GM19452 (cell line): ENCODE results near the gene CIBAR2.

ENCODE experiments used
- ATAC-seq: cut with Tn5 transposase; IDR thresholded peaks from one replicate; pipeline ENCODE4 v1.9.1; 2021; ENCODE audit not compliant: unreplicated experiment

CIBAR2 gene

GRCh38 chr16:85112364-85112763, at the start of gene CIBAR2:
TSS of gene CIBAR2 (minus strand) at chr16:85112472. CDS start at chr16:85112352, 120 bp downstream.
- ATAC-seq, result no peak

GRCh38 chr16:85159179-85159980, 47.1 kb upstream of the CIBAR2 start:
- ATAC-seq, result no peak

GRCh38 chr16:85158743-85159178, 46.5 kb upstream of the CIBAR2 start:
- no peak for ATAC-seq

DNA sequence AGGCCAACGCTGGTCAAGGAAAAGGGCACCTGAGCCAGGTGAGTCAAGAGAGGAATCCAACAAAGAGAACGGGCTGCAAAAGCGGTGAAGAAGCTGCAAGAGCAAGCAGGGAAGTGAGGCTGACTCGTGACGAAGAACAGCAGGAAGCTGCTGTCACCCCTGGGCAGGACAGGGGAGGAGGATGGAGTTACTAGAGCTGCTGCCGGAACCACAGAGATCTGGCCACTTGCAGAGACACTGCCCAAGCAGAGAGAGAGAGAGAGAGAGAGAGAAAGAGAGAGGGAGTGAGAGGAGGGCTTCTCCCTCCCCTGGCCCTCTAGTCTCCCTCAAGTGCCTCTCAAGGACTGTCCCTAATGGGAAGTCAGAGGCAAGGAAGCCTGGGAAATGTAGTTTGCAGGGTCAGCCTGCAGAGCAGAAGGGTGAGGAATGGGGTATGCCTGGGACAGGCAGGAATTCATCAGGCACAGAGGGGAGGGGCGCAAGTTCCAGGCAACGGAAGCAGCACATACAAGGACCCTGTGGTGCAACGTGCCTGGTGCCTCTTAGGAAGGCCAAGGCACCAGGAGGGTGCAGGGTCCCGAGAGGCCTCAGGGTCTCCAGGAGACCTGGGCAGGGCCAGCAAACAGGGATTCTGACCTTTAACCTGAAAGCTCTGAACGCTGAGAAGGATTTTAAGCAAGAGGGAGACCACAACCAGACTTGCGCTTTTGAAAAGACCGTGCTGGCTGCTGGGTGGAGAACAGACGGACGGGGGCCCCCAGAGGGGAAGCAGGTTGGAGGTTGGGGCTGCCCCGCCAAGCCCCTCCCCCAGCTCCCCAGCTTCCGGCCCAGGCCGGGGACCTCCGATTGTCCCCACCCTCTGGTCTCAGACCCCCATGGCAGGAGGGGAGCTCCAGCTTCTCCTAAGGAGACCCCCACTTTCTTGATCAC, 45.8 kb upstream of the CIBAR2 start:
- no peak for ATAC-seq

DNA sequence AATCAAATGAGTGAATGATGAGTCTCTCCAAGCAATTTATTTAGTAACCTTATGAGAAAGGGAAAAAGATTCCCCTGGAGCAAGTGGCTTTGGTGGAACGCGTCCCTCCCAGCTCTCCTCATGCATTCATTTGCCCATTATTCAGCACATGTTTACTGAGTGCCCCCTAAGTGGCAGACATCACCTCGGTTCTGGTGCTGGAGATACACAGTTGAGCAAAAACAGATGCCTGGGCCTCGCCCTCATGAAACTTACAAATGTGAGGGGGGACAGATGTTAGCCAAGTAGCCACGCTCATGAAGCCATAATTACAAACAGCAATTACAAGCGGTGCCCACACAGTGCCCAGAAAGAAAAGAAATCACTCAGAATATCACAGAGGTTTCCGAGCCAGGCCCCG, 45.1 kb upstream of the CIBAR2 start:
- ATAC-seq, result no peak

DNA sequence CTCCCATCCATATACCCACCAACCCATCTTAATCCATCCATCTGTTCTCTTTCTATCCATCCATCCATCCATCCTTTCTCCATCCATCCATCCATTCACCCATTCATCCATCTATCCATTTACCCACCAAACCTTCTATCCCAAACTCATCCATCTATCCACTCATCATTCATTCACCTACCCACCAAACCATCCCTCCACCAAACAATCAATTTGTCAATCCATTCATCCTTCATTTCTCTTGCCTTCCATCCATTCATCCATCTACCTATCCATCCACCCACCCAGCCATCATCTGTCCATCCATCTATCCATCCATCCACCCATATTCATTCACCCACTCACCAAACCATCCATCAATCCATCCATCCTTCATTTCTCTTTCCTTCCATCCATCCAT, 44.6 kb upstream of the CIBAR2 start:
- no peak for ATAC-seq

DNA sequence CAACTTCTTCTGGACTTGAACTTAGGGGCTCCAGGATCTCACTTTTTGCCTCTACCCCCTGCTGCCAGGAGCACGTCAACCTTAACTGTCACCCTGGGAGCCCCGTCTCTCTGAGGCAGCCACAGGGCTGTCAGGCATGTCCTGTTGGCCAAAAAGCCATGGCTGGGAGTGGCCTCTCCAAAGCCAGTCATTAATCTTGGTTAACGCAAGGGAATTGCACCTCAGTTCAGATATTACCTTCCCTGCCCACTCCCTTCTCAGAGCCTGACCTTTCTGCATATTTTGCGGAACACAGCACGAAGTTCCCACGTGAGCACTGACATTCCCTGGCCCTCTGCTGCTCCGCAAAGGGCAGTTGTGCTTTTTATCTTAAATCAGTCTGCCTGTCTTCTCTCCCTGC, 44.2 kb upstream of the CIBAR2 start:
- no peak for ATAC-seq

DNA sequence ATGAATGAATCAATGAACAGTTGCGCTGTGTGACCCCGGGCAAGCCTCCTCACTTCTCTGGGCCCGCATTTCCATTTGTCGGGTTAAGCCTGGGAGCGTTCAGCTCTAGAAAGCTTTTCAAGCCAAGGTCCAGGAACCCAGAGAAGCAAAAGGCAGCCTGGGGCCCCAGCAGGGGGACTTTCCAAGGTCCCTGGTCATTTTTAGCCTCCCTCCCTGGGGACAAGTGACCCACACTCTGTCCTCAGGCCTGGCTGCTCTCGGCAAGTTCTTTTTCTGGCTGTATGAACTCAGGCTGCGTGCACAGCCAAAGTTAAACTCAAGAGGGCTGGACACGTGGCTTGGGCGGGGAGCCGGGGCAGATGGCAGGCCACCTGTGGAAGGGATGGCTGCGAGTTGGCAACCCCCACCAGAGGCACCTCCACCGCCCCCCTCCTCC, 41.4 kb upstream of the CIBAR2 start:
- no peak for ATAC-seq

DNA sequence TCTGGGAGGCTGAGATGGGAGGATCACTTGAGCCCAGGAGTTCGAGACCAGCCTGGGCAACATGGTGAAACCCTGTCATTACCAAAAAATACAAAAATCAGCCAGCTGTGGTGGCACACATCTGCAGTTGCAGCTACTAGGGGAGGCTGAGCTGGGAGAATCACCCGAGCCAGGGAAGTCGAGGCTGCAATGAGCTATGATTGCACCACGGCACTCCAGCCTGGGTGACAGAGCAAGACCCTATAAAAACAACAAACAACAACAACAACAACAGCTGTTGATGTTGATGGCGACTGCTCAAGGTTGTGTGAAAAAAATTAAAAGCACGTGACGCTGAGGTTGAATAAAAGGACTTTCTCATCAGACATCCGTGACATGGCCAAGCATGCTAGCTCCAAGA, 40.8 kb upstream of the CIBAR2 start:
- ATAC-seq, result no peak

- ATAC-seq, result no peak
Measured at GRCh38 chr16:85152414-85153030, 40.2 kb upstream of the CIBAR2 start.

- no peak for ATAC-seq
Measured at GRCh38 chr16:85151603-85152413, 39.5 kb upstream of the CIBAR2 start.

GRCh38 chr16:85151079-85151602, 38.9 kb upstream of the CIBAR2 start:
- no peak for ATAC-seq

DNA sequence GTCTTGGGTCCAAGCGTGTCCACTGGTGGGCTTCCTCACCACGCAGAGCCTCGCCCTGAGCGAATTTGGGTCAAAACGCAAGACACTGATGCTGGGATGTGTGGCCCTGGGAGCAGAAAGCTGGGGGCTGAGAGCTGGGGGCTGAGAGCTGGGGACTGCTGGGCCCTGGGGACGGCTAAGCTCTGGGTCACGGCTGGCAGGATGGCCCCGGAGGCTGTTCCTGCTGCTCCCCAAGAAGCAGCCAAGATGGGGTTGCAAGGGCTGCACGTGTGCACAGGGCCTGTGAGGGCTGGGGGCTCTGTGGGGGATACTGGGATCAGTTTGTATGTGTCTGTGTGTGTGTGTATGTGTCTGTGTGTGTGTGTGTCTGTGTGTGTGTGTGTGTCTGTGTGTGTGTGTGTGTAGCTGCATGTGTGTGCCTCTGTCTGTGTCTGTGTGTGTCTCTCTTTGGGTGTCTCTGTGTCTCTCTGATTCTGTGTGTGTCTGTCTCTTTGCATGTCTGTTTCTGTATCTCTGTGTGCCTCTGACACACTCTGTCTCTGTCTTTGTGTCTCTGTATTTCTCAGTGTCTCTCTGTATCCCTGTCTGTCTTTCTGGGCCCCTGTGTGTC, 38.2 kb upstream of the CIBAR2 start:
- ATAC-seq, result no peak

- no peak for ATAC-seq
Measured at GRCh38 chr16:85149776-85150175, 37.5 kb upstream of the CIBAR2 start.

GRCh38 chr16:85148931-85149330, 36.7 kb upstream of the CIBAR2 start:
- no peak for ATAC-seq

DNA sequence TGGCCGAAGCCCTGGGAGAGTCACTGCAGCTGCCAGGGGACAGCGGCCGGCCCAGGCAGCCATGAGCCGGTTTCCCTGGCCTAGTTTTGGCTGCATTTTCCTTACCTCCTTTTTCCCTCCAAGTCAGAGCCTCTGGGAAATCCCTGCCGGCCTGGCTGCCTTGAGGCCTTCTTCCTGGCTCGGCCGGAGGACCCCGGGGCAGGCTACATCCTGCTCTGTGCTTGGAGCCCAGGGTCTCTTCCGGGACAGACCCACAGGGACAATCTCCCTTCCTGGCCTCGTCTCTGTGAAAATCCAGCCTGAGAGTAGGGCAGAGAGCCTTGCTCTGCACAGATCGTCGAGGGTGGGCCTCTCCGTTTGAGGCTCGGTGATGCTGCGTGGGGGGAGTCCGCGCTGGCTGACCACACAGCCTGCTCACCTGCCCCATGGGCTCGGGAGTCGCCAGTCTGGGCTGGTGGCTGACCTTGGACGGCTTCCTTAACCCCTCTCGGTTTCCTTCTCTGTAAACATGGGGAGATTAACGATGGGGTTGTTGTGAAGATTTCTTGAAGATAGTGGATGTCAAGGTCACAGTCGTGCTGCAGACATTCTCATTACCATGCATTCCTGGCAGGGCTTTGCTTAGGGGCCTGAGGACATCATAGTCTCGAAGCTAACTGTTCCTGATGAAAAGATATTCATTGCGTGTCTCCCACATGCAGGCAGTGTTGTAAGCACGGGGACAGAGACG, 34.8 kb upstream of the CIBAR2 start:
- no peak for ATAC-seq

DNA sequence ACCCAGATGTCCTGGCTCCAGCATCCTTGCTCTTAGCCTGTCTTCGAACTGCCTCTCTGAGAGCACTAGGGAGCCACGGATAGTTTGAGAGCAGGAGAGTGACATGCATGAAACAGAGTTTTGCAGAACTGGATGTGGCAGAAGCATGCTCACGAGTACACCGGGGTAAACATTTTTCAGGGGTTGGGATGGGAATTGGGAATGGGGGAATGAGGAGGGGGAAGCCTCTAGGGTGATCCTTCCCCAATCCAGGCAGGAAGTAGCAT, 34.2 kb upstream of the CIBAR2 start:
- no peak for ATAC-seq

DNA sequence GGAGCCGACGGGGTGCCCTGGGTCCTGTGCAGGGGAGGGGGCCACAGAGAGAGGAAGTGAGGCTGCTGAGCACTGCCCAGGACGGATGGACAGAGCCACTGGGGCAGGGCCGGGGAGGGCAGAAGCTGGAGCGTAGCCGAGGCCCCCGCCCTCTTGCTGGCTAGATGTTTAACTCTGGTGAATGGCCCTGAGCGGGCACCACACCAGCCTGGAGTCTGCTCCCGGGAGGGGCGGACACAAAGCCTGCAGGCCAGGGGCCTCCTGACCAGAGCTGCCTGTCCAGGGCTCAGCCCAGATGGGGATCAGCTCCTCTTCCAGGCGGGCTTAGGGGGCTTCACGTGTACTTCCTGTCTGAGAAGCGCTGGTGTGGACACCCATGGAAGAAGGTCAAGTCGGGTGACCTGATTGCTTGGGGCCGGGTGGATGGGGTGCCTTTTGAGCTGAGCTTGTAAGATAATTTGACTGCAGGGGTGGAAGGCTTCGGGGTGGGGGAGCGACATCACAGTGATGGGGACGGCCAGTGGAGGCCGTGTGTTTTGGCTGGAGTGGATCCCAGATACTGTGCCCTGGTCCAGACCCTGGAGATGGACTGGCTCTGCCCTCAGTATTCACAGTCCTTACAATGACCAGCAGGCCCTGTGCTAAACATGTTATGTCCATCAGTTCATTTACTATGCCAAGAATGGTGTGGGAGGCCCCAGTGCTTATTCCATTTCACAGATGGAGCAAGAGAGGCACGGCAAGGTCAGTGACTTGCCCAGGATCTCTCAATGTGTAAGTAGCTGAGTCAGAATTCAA, 33.7 kb upstream of the CIBAR2 start:
- ATAC-seq, result no peak

DNA sequence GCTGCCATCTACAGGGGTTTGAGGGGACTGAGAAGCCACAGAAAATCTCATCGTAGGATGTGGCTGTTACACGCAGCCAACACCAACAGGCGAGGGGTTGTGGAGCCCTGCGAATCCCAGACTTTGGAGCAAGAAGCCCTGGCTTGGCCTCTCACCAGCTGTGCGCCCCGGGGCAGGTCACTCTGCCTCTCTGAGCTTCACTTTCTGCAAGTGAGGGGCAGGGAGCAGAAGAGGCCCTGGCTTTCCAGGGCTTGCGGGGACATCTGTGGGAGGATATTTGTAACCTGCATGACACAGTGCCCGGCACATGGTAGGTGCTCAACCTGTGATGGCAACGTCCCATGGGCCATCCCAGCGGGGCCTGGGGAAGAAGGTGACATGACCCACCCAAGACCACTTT, 32.9 kb upstream of the CIBAR2 start:
- ATAC-seq, result no peak
